Panc1 (cell line): ENCODE measurements around the gene ZSCAN31. TPM values are rescaled to one million over a fixed set of nuclear protein-coding genes. Genes with fewer than 3 reads are reported as not detected.

Experiments
- ATAC-seq: fragments of 200-7000 bp; cut with Tn5 transposase; 2 replicates; pipeline ENCODE4 v1.9.1; 2020; ENCODE audit warnings: mild to moderate bottlenecking, moderate library complexity
- BruUV-seq: library from RNA; stranded (reverse); fragments of 400-500 nt; replicated peaks from 2 replicates; lab custom pipeline; 2021; lab: Mats Ljungman, UMichigan
- CTCF ChIA-PET: fragments of 300-600 bp; sonication (Branson Sonifier 250); formaldehyde crosslinking; loops from one replicate; lab custom pipeline; 2022; ENCODE audit warnings: antibody characterized with exemption; lab: Charles Lee
- POLR2A ChIA-PET: fragments of 300-600 bp; sonication (Branson Sonifier 250); formaldehyde crosslinking; loops from one replicate; lab custom pipeline; 2022; ENCODE audit warnings: antibody characterized with exemption; lab: Charles Lee
- DNase-seq: peaks from one replicate; pipeline ENCODE4 v3.0.0-alpha.2; 2010; ENCODE audit warnings: low read depth, low spot score
- H3K27ac ChIP-seq: 2 replicates; pipeline ENCODE4 v1.5.1; 2011; ENCODE audit warnings: mild to moderate bottlenecking, low read length, inconsistent platforms
- H3K27me3 ChIP-seq: fragments of 200-500 bp; sonication (Bioruptor generic); 2 replicates; pipeline ENCODE4 v1.6.0; 2014; ENCODE audit warnings: low read length, inconsistent platforms; ENCODE audit not compliant: control insufficient read depth, insufficient read depth
- H3K36me3 ChIP-seq: fragments of 200-500 bp; sonication (Bioruptor generic); 2 replicates; pipeline ENCODE4 v1.5.1; 2014; ENCODE audit warnings: inconsistent platforms, mild to moderate bottlenecking, low read length, moderate library complexity; ENCODE audit not compliant: control insufficient read depth, insufficient read depth
- H3K4me1 ChIP-seq: 2 replicates; pipeline ENCODE4 v1.5.1; 2011; ENCODE audit warnings: inconsistent platforms, mild to moderate bottlenecking, low read length, moderate library complexity; ENCODE audit not compliant: control insufficient read depth, insufficient read depth
- H3K4me3 ChIP-seq, 2 experiments: 2 replicates each; pipeline ENCODE4 v1.5.1; 2011 to 2012; ENCODE audit warnings: low read depth in 2 of 2, low read length in 2 of 2, mild to moderate bottlenecking in 2 of 2, inconsistent platforms in 1 of 2, moderate library complexity in 1 of 2
- H3K9me3 ChIP-seq: fragments of 200-500 bp; sonication (Bioruptor generic); 2 replicates; pipeline ENCODE4 v1.5.1; 2014; ENCODE audit warnings: low read depth, mild to moderate bottlenecking, inconsistent platforms, low read length, moderate library complexity; ENCODE audit not compliant: control insufficient read depth, insufficient read depth
- CTCF ChIP-seq: fragments of 450-650 bp; IDR thresholded peaks from 2 replicates; pipeline ENCODE4 v1.5.1; 2017; ENCODE audit warnings: mild to moderate bottlenecking
- POLR2AphosphoS5 ChIP-seq: IDR thresholded peaks from 2 replicates; pipeline ENCODE4 v1.6.1; 2012; ENCODE audit warnings: mild to moderate bottlenecking, low read depth, low read length, moderate library complexity
- SIN3A ChIP-seq: IDR thresholded peaks from 2 replicates; pipeline ENCODE4 v1.6.1; 2012; ENCODE audit warnings: low read depth, mild to moderate bottlenecking, low read length, moderate library complexity, borderline replicate concordance; ENCODE audit not compliant: insufficient read depth
- TCF7L2 ChIP-seq: IDR thresholded peaks from 2 replicates; pipeline ENCODE4 v1.6.1; 2011; ENCODE audit warnings: mild to moderate bottlenecking, low read depth, low read length, inconsistent platforms
- in situ Hi-C: cut with HindIII; loops from 2 replicates; pipeline ENCODE4 v1.10.0; 2016; ENCODE audit warnings: low sequenced_read_pairs, low pct_unique_long_range_greater_than_20kb
- intact Hi-C: fragments of 100-400 bp; cut with micrococcal nuclease; formaldehyde crosslinking; loops from one replicate; pipeline ENCODE4 v1.10.0; 2022; ENCODE audit not compliant: unreplicated experiment
- total RNA-seq: library from RNA; stranded (reverse); gene quantifications from one replicate; pipeline ENCODE4 v1.2.1, GENCODE V29; 2021; ENCODE audit not compliant: unreplicated experiment
- TF ChIP-seq, protein P1 (sequence below), 2 experiments: IDR thresholded peaks; 2 replicates each; pipeline ENCODE4 v1.6.1; 2011 to 2012; ENCODE audit warnings: low read depth in 2 of 2, control low read depth in 1 of 2, low read length in 1 of 2, mild to moderate bottlenecking in 1 of 2, moderate library complexity in 1 of 2; ENCODE audit not compliant: insufficient read depth in 1 of 2

The ZSCAN31 gene
- total RNA-seq, 1 experiment from 2014 or later = 10.4 TPM

DNA sequence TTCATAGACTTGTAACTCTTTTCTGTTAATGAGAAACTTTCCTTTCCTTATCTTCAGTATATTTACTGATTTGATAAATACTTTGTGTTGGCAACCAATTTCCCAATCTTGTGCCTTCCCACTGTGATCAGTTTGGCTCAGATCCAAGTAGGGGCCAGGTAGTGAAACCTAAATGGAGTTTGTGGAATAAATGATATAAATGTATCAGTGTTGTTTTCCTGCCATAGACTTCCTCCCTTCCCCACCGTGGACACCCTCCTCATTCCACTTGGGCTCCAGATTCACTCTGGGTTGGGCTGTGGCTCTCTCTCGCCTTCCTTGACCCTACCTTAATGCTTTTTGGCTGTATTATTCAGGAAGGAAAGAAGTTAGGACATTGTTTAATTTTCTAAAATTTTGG lies 15.1 kb upstream of the ZSCAN31 start:
- peaks cover 2% of the 10 kb centered on the region; the same call in 1 of the 2 replicates for H3K36me3 ChIP-seq
- POLR2A ChIA-PET = no interaction called here
- ATAC-seq (no peak), DNase-seq (no peak)
- peak overlapping the region; percentile 73 to 75 for H3K4me3 ChIP-seq
- H3K27me3 ChIP-seq = no peaks in the 10 kb centered on the region
- peak overlapping the region; percentile 93 for H3K27ac ChIP-seq
- H3K4me1 ChIP-seq = peaks cover 31% of the 10 kb centered on the region
- TF ChIP-seq CTCF (no peak), POLR2AphosphoS5 (no peak), SIN3A (no peak), TCF7L2 (no peak)
- TF ChIP-seq, protein P1, sequence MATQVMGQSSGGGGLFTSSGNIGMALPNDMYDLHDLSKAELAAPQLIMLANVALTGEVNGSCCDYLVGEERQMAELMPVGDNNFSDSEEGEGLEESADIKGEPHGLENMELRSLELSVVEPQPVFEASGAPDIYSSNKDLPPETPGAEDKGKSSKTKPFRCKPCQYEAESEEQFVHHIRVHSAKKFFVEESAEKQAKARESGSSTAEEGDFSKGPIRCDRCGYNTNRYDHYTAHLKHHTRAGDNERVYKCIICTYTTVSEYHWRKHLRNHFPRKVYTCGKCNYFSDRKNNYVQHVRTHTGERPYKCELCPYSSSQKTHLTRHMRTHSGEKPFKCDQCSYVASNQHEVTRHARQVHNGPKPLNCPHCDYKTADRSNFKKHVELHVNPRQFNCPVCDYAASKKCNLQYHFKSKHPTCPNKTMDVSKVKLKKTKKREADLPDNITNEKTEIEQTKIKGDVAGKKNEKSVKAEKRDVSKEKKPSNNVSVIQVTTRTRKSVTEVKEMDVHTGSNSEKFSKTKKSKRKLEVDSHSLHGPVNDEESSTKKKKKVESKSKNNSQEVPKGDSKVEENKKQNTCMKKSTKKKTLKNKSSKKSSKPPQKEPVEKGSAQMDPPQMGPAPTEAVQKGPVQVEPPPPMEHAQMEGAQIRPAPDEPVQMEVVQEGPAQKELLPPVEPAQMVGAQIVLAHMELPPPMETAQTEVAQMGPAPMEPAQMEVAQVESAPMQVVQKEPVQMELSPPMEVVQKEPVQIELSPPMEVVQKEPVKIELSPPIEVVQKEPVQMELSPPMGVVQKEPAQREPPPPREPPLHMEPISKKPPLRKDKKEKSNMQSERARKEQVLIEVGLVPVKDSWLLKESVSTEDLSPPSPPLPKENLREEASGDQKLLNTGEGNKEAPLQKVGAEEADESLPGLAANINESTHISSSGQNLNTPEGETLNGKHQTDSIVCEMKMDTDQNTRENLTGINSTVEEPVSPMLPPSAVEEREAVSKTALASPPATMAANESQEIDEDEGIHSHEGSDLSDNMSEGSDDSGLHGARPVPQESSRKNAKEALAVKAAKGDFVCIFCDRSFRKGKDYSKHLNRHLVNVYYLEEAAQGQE (IDR thresholded peaks at IDR 0.05; ENCODE audit: insufficient read depth in 1 of 2, low read depth in 2 of 2, low read length in 1 of 2) = no peak
- intact Hi-C loops (loop anchor here (5.0 to 10.0 kb wide), 3 partner anchors 84 to 446 kb away; partner anchors contain the start of gene ZSCAN26), in situ Hi-C loops (no loop called here)
- CTCF ChIA-PET = no interaction called here
- H3K9me3 ChIP-seq = no peaks in the 10 kb centered on the region
- BruUV-seq = no TSS peak

DNA sequence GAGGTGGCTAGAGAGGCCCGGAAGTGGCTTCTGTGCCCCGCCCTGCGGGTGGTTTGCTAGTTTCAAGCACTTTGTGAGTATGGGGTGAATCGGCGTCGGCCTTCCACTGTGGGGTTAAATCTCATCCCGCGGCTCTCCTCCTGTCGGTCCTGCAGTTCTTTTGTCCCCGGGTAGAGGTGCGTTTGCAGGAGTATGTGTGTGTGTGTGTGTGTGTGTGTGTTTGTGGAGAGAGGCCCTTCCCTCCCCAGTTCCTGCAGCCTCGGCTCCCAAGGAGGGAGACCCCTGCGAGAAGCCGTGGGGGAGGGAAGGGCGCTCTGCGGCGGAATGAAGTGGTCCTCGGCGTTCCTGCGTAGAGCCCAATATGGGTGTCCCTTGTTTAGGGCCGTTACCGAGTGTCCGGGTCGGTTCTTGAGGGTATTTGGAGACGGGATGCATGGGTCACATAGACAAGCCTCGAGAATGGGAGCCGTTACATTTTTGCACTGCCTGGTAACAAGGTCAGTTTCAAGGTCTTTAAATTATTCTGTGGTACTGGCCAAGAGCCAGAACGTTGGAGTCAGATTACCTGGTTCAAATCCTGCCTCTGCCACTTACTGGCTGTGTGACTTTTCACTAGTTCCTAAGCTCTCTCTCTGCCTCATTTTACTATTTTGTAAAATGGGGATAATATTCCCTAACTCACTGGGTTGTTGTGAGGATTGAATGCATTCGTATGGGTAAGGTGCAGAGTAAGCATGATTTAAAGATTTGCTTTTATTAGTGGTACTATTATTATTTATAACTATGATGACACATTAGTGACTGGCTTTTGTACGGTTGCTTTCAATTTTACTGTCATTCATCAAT lies 14.2 kb upstream of the ZSCAN31 start, which contains the start of gene ZKSCAN3:
Gene ZKSCAN3 (plus strand): TSS at position 56 of the 846 bp plus-strand sequence. CDS start 9,640 bp downstream, outside the sequence.
- BruUV-seq = TSS peak; percentile 87

More for the DNA sequence above, 14.2 kb upstream of the ZSCAN31 start, which contains the start of gene ZKSCAN3:
- in situ Hi-C loops (no loop called here), intact Hi-C loops (loop anchor here (5.0 to 10.0 kb wide), 3 partner anchors 83 to 445 kb away; partner anchors contain the start of gene ZSCAN26)
- no peak for DNase-seq
- Histone ChIP-seq H3K27ac (peak within 1 kb of the TSS; percentile 93), H3K9me3 (no peaks in the 10 kb centered on the region), H3K27me3 (no peaks in the 10 kb centered on the region), H3K4me1 (peaks cover 27% of the 10 kb centered on the region), H3K36me3 (peaks cover 2% of the 10 kb centered on the region; the same call in 1 of the 2 replicates), H3K4me3 (peak within 1 kb of the TSS; percentile 73 to 75)
- ATAC-seq = peak; percentile 92
- POLR2A ChIA-PET = interaction anchor here (0.7 to 0.9 kb wide), 2 partner anchors 9 to 14 kb away, joined by 6 to 8 read pairs; partner anchors contain the start of gene ZSCAN31
- CTCF ChIA-PET = no interaction called here
- no peak for TF ChIP-seq CTCF
- TF ChIP-seq TCF7L2 = no peak
- TF ChIP-seq SIN3A = peak; percentile 76; the same call in 1 of the 2 replicates
- TF ChIP-seq POLR2AphosphoS5 = peak; percentile 84
- TF ChIP-seq, protein P1 (IDR thresholded peaks at IDR 0.05; ENCODE audit: insufficient read depth in 1 of 2, low read depth in 2 of 2, low read length in 1 of 2) = no peak
